ENCODE results near the gene CXCR1. TPM values are rescaled to one million over a fixed set of nuclear protein-coding genes. Genes with fewer than 3 reads are reported as not detected.
"Not testable (repeated sequence)": the region's sequence is repeated elsewhere in the genome, so short reads cannot be mapped to it uniquely, and the experiment has no call there.

The CXCR1 gene
- total RNA-seq, 1 experiment from 2014 or later = not detected

DNA sequence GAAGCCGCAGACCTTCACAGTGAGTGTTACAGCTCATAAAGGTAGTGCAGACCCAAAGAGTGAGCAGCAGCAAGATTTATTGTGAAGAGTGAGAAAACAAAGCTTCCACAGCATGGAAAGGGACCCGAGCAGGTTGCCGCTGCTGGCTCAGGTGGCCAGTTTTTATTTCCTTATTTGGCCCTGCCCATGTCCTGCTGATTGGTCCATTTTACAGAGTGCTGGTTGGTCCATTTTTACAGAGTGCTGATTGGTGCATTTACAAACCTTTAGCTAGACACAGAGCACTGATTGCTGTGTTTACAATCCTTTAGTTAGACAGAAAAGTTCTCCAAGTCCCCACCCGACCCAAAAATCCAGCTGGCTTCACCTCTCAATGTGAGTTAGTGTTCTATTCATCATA lies 45.0 kb downstream of the CXCR1 start:
- not testable (repeated sequence) for H3K9me3 ChIP-seq (replicated peaks); DNase-seq (ENCODE audit: low read depth in 1 of 2, low spot score in 2 of 2); H3K27ac ChIP-seq; H3K27me3 ChIP-seq (replicated peaks); H3K4me3 ChIP-seq; H3K36me3 ChIP-seq; H3K4me1 ChIP-seq (replicated peaks)

Other genes with a start within 250 kb of the CXCR1 start
- gene TNS1, start 164.0 kb downstream of the CXCR1 start, total RNA-seq (2014; rRNA removed; shearing (Covaris generic)) = 9.8 and 14.3 TPM in 2 replicates
- gene RUFY4, start 97.7 kb downstream of the CXCR1 start, total RNA-seq (2014; rRNA removed; shearing (Covaris generic)) = not detected in 2 replicates
- not detected in 2 replicates for gene CXCR2, start 40.9 kb downstream of the CXCR1 start, total RNA-seq (2014; rRNA removed; shearing (Covaris generic))
- gene ARPC2, start 50.2 kb upstream of the CXCR1 start, total RNA-seq (2014; rRNA removed; shearing (Covaris generic)) = 490 and 702 TPM in 2 replicates
- gene GPBAR1, start 94.1 kb upstream of the CXCR1 start, total RNA-seq (2014; rRNA removed; shearing (Covaris generic)) = 0.89 TPM in 1 of 2 replicates, not detected in the other
- 184 and 231 TPM in 2 replicates for gene AAMP, start 103.2 kb upstream of the CXCR1 start, total RNA-seq (2014; rRNA removed; shearing (Covaris generic))
- 57.7 and 63.2 TPM in 2 replicates for gene PNKD, start 103.6 kb upstream of the CXCR1 start, total RNA-seq (2014; rRNA removed; shearing (Covaris generic))
- gene TMBIM1, start 125.5 kb upstream of the CXCR1 start, total RNA-seq (2014; rRNA removed; shearing (Covaris generic)) = 76.0 and 86.5 TPM in 2 replicates
- not detected in 2 replicates for gene CATIP, start 189.9 kb upstream of the CXCR1 start, total RNA-seq (2014; rRNA removed; shearing (Covaris generic))
- gene SLC11A1, start 215.3 kb upstream of the CXCR1 start, total RNA-seq (2014; rRNA removed; shearing (Covaris generic)) = 0.05 TPM in 1 of 2 replicates, not detected in the other
- gene CTDSP1, start 232.9 kb upstream of the CXCR1 start, total RNA-seq (2014; rRNA removed; shearing (Covaris generic)) = 45.7 and 46.0 TPM in 2 replicates